Activated CD4-positive, alpha-beta T cell treated with anti-CD3 and anti-CD28 coated beads, Interleukin-2, amount 50 U/mL, for 24 hours (primary cell): Measurements from ENCODE around the gene SV2C.
"Not testable (repeated sequence)": the region's sequence is repeated elsewhere in the genome, so short reads cannot be mapped to it uniquely, and the experiment has no call there.

Experiments
- DNase-seq, 2 donors: peaks; one replicate each; pipeline ENCODE4 v3.0.0-alpha.2; 2020; ENCODE audit warnings: low read depth in 1 of 2, low spot score in 1 of 2

The SV2C gene

GRCh38 chr5:76292620-76293322 is 209.6 kb downstream of the SV2C start:
- DNase-seq: no peak

GRCh38 chr5:76294573-76294972 is 211.4 kb downstream of the SV2C start:
- DNase-seq: no peak

- no peak for DNase-seq
Observed at GRCh38 chr5:76298852-76299251, 215.7 kb downstream of the SV2C start.

GRCh38 chr5:76299592-76299991 is 216.4 kb downstream of the SV2C start:
- no peak for DNase-seq

GRCh38 chr5:76301932-76302331 is 218.7 kb downstream of the SV2C start:
- not testable (repeated sequence) for DNase-seq

- not testable (repeated sequence) for DNase-seq
Observed at GRCh38 chr5:76302661-76303060, 219.5 kb downstream of the SV2C start.

GRCh38 chr5:76303921-76304320 is 220.7 kb downstream of the SV2C start:
- no peak for DNase-seq

GRCh38 chr5:76305269-76305668 is 222.1 kb downstream of the SV2C start:
- no peak for DNase-seq

GRCh38 chr5:76305775-76306174 is 222.6 kb downstream of the SV2C start:
- no peak for DNase-seq

GRCh38 chr5:76310208-76310607 is 227.0 kb downstream of the SV2C start:
- DNase-seq: no peak

- no peak for DNase-seq
Observed at GRCh38 chr5:76312783-76313182, 229.6 kb downstream of the SV2C start.

- DNase-seq: no peak
Observed at GRCh38 chr5:76314643-76315042, 231.5 kb downstream of the SV2C start.

GRCh38 chr5:76319673-76320072 is 236.5 kb downstream of the SV2C start:
- no peak for DNase-seq

GRCh38 chr5:76323494-76323893 is 240.3 kb downstream of the SV2C start:
- not testable (repeated sequence) for DNase-seq

- no peak for DNase-seq
Observed at GRCh38 chr5:76325326-76325725, 242.1 kb downstream of the SV2C start.

GRCh38 chr5:76325876-76326491 is 242.8 kb downstream of the SV2C start:
- no peak for DNase-seq

- no peak for DNase-seq
Observed at GRCh38 chr5:76326577-76327302, 243.6 kb downstream of the SV2C start.

GRCh38 chr5:76329346-76329745 is 246.2 kb downstream of the SV2C start:
- no peak for DNase-seq

GRCh38 chr5:76331126-76331525 is 247.9 kb downstream of the SV2C start:
- peak in 1 of 2 donors; percentile 4 for DNase-seq

GRCh38 chr5:76332102-76332501 is 248.9 kb downstream of the SV2C start:
- DNase-seq: no peak

GRCh38 chr5:76332611-76333205 is 249.5 kb downstream of the SV2C start:
- DNase-seq: no peak

- DNase-seq: no peak
Observed at GRCh38 chr5:76333571-76333970, 250.4 kb downstream of the SV2C start.
